Stimulated activated CD8-positive, alpha-beta memory T cell treated with anti-CD3 and anti-CD28 coated beads, Interleukin-15, amount 100 ng/mL, for 24 hours (primary cell): ENCODE data around the gene PLXNB2.

ENCODE experiments used
- DNase-seq: peaks from one replicate; pipeline ENCODE4 v3.0.0-alpha.2; 2020; ENCODE audit warnings: low read depth

The PLXNB2 gene

DNA sequence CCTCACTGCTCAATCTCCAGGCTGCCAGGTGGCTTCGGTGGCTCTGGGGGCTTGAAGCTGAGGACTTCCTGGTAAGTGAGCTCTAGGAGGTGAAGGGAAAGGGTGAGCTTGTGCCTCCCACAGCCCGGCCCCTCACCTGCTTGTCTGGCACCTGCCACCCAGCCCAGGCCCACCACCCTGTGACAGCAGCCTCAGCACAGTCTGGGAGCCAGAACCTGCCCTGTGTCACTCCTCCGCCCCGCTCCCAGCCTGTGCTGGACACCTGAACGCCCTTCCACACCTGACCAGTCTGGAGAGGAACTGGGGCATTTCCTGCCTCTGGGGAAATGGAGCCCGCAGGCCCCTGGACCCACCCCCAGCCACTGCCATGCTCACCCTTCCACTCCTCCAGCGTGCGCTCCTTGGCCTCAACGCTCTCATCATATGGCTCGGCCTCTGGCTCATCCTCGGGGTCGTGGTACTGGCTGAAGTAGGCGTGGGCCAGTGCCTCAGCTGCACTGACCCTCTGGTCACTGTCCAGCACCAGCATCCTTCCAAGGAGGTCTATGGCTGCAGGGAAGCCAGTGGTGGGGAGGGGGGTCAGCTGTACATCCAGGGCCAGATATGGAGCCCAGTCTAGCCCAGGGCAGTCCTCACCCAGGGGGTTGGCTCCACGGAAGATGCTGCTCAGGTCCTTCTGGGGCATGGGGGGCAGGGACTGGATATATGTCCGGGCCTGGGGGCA is 42.3 kb downstream of the PLXNB2 start:
- no peak for DNase-seq

DNA sequence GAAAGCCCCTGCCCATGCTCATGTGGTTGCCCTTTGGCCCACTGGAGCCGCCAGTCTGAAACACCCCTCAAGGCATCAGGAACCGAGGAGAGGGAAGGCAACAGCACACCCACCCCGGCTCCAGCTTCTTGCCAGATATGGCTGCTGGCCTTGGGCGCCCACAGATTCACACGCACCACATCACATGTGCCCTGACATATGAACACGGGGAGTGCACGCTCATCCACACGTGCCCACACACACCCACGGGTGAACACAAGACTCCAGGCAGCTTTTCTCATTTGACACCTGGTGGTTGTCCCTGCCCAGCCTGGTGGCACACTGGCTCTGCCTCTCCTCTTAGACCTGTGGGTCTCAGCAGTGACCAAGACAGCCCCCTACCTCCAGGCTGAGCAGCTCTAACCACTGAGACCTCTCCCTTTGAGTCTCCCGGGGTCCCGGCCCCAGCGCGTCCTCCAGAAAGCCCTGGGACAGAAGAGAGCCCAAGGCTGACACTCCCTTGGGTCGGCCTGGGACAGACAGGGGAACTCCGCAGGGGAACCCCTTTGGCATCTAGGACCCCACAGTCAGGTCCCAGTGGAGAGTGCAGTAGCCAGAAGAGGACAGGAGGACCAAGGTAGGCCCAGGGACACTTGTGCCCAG is 43.2 kb downstream of the PLXNB2 start:
- no peak for DNase-seq

DNA sequence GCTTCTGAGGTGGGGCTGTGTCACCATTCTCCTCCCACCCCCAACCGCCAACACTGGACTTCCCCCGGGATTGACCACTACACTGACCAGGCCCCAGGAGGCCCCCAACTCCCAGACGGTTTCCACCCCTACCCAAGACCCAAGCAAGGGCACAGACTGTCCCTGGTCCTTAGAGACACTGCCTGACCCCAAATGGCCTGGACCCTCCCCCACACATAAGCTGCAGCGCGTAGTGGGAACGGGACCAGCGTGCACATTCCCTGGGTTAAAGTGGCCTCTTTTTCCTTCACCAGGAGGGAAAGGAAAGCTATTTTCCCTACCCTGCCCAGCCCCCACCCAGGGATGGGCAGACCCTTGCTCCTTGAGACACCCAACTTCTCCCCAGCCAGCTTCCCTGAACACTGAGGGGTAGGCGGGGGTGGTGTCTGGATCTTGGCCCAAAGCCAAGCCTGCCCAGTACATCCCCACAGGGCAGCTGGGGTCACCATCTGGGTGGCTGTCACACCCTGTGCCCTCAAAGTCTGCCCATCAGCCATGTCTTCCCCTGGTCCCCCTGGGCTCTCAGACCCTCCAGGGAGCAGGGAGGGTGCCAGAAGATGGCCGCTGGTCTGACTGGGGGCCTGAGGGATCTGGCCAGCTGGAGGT is 44.4 kb downstream of the PLXNB2 start:
- no peak for DNase-seq

DNA sequence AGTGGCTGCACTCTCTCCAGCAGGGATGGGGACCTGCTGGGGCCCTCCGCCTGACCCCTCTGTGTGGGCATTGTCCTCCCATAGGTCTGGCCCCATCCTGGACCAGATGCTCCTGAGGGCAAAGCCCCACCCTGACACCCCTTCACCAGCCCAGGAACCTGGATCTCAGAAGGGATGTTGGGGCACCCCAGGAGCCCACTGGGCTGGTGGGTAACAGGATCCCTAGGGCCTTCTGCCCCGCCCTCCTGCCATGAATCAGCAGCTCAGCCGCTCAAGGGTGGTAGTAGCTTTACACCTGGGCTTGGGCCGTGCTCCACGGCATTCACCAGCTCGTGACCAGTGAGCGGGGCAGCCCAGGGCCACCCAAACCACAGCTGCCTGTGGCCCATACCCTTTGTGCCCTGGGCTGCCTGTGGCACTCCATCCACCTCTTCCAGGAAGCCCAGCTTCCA is 45.0 kb downstream of the PLXNB2 start:
- no peak for DNase-seq

DNA sequence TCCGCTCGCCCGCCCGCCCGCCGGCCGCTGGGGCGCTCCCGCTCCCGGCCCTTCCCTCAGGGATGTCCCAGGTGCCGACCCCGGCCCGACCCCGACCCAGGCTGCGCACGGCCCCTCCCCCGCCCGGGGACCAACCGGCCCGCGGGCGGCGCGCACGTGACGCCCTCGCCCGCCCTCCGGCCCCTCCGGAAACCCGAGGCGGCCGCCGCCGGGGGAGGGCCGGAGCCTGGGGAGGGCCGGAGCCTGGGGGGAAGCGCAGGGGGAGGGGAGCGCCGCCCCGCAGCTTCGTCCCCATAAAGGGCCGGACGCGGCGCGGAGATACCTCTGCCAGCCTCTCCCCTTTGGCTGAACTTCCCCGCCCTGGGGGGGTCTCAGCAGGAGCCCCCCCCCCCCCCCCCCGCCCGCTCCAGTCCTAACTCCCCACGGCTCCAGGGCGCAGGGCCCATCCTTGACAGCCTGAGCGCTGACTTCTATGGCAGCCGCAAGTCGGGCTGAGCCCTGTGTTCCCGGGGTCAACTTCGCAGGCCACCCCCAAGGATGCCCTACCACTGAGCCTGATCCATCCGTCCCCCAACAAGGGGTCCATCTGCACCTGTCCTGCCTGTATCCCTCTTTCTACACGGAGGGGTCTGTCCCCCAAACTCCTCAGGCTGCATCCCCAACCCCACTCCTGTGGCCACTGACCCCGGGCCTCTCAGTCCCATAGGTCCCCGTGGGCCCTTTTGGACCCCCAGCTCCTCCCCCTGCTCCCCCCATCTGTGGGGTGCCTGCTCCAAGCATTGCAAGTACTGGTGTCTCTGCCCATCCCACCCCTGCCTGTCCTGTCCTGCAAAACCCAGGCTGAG is 45.6 kb downstream of the PLXNB2 start, which contains the start of gene MAPK12:
MAPK12 (minus strand) TSS at position 69 of the 845 bp plus-strand sequence. CDS start 174 bp downstream, outside the sequence.
- DNase-seq = no peak

DNA sequence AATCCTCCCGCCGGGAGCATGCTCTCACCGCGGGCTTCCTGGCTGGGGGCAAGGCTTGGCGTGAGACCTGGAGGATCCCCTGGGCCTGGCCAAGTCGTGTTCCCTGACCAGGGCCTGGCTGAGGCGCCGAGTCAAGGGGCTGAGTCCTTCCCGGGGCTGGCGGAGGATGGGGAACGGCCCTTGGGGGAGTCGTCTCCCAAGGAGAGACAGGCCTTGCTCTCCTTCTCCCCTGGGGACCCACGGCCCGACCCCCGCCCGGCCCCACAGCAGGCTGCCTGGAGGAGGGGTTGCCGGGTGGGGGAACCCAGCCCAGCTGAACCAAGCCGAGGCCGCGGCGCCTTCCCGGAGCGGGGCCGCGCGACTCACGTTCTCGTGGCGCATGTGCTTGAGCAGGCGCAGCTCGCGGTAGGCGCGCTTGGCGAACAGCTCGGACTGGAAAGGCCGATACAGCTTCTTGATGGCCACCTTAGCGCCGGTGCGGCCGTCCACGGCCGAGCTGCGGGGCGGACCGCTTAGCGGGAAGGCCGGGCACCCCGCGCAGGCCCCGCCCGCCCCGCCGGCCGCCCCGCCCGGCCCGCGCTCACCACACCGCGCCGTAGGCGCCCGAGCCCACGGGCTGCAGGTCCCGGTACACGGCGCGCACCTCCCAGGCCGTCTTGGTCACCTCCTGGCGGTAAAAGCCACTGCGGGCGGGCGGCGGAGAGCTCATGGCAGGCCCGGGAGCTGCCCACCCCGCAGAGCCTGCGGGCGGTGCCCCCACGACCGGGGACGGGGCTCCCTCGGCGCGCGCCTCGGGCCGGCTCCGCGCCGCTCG is 46.4 kb downstream of the PLXNB2 start:
- no peak for DNase-seq

DNA sequence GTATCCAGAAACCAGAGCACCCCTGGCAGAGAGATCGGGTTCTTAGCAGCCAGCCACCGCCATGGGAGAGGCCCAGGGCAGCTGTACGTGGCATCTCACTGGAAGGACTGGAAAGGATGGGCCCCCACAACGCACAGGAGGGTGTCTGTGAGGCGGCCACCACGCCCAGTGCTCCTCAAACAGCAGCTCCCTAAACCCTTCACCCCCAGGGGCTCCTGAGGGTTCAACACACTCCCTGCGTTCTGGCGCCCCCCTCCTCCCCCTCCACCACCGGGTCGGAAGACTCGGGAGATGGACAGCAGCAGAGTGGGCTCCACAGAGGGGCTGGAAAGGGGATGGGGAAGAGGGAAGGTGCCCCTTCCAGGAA is 47.0 kb downstream of the PLXNB2 start:
- no peak for DNase-seq

DNA sequence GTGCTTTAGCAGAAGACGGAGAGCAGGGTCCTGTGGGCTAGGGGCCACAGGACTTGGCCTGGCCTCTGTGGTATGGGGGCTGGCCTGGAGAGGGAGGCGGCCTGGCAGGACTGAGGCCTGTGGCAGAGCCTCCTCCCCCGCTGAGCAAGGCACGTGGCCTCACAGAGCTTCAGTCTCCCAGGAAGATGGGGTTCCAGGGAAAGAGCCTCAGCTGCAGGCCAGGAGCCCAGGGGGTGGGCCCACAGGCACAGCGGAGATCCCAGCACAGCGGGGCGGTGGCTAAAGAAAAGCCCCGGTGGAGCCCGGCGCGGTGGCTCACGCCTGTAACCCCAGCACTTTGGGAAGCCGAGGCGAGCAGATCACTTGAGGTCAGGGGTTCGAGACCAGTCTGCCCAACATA is 48.1 kb downstream of the PLXNB2 start:
- no peak for DNase-seq

DNA sequence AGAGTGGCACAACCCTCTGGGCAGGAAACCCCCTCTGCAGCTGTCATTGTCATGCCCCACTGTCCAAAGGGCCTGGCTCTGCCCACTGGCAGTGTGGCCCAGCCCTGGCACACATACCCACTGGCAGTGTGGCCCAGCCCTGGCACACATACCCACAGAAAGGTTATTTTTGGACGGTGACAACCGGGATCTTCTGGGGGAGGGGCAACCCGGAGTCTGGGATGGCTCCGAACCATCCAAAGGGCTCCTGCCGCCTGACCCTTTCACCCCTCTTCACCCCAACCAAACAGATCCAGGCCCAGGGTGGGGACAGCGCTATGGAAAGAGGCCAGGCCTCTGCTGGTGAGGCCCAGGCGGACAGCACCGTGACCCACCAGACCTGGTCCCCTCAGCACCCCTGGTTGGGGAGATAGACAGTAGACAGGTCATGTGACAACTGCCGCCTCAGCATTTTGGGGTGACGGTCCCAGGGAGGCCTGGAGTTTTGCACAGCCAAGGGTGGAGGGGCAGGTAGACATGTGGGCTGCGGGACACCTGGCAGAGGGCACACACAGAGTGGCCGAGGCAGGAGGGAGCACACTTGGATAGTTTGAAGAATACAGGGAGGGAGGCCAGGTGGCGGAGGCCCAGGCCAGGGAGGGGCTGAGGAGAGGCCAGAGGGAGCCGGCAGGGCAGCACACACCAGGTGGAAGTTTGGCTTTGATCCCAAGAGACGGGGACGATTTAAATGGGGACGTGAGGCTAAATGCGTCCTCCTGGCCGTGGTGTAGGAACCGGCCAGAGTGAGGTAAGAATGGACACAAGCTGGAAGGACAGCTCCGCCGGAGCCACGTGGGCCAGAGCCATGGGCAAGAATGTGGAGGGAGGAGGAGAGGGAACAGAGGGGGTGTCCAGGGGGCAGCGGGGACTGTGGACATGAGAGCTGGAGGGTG is 48.8 kb downstream of the PLXNB2 start:
- no peak for DNase-seq

DNA sequence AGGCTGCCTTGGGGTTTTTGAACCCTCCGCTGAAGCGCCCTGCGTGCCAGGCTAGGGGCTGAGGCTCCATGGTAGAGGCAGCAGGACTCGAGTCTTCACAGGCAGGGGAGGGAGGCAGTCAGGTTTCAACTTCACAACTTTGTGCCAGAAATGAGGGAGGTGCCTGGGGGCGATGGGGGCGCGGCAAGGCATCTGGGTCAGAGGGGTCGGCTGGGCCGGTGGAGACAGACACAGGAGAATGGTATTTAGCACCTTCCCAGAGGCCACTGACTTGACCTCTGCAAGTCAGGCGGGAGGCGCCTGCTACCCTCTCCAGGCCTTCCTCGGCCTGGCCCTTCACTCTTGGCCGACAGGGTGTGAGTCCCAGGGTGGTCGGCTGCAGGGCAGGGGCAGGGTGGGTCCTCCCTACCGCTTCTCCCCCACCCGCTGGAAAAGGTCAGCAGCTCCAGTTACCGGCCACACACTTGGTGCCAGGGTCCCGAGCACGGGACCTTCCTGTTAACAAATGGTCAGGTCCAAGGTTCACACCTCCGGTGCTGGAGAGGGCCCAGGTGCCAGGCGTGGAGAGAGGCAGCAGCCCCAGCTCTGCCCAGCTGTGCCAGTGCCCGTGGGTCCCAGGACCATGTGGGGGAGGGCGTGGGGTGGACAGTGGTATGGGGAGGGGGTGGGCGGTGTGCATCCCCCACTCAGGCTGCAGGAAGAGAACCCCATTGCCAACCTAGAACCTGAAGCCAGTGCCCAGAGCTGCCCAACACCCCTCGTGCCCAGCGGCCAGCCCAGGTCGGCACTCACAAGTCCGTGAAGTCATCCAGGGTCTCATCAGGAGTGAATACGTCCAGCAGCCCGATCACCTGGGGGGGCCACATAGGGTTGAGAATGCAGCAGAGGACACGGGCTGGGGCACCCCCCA is 49.7 kb downstream of the PLXNB2 start:
- DNase-seq = no peak

DNA sequence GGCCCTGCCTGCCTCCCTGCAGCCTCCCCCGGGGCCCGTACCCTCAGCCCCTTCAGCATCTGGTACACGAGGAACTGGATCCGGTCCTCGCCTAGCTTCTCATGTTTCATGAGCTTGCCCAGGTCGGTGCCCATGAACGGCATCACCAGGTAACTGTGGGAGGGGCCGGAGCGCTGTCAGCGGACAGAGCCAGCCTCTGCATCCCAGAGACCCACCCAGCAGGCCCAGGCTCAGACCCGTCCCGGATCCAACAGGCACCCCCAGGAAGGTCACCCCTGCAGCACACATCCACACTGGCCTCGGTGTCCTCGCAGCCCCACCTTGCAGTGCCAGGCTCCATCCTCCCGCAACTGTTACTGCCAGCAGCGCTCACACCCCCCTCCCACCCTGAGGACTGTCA is 50.4 kb downstream of the PLXNB2 start:
- DNase-seq = no peak

DNA sequence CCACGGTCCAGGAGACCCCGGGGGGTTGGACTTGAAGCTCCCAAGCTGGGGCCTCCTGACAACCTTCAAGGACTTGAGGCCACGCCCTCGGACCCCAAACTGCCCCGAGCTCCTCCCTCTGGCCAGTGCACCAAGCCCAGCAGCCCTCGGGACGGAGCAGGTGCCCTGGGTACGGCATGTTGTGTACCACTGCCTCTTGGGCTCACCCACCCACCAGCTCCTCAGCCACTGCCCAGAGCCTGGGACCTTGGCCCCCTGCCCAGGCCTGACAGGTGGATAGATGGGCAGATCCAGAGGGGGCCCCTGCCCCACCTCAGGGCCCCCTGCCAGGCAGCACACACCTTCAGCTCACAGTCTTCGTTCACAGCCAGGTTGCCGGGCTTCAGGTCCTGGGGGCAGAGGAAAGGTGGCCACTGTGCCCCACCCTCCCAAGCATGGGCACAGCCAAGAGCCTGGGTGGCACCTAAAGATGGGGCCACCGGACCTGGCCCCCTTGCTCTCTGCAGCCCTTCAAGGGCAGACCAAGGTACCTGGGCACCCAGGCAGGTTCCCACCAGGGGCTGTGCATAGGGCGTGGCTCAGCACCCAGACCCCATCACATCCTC is 51.1 kb downstream of the PLXNB2 start:
- no peak for DNase-seq

DNA sequence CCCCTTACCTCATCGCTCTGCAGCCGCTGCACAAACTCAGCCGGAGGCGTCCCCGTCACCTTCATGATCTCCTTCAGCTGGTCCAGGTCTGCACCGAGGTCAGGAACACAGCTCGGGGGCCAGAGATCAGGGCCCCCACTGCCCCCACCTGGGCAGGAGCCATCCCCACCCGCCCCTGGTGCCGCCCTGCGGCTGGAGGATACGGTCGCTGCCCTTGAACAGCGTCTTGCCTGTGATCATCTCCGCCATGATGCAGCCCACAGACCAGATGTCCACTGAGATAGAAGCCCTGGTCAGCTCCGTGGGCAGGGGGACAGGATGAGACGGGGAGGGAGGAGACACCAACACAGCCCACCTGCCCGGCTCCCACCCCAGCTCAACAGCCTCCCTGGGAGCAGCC is 51.8 kb downstream of the PLXNB2 start:
- no peak for DNase-seq

DNA sequence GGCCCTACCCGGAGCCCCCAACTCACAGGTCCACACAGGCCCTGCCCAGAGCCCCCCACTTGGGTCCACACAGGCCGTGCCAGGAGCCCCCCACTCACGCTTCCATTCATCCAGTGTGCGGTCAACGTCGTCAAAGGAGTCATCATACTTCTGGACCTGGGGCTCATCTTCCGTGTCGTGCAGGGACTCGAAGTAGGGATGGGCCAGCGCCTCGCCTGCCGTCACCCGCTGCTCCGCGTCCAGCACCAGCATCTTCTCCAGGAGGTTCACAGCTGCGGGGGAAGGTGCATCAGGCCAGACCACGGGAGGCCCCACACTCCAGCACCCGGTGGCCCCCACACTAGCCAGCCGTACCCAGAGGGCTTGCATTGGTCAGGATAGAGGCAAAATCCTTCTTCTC is 52.3 kb downstream of the PLXNB2 start:
- DNase-seq = no peak

DNA sequence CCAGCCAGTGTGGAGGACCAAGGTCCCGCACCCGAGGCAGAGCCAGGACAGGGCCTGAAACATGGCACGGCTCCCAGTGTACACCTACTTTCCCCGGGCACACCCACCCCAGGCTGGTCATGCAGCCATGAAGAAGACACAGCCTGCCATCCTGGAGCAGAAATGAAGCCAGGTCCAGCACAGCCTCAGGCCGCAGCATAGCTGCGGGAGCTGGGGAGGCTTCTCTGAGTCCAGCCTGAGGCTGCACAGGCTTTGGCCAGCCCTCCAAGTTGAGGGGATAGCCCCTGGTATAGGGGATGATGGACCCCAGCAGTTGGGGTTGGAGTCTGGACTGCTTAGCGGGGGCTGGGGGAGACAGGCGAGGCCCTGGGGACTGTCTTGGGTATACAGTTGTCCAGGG is 53.5 kb downstream of the PLXNB2 start:
- DNase-seq = no peak

DNA sequence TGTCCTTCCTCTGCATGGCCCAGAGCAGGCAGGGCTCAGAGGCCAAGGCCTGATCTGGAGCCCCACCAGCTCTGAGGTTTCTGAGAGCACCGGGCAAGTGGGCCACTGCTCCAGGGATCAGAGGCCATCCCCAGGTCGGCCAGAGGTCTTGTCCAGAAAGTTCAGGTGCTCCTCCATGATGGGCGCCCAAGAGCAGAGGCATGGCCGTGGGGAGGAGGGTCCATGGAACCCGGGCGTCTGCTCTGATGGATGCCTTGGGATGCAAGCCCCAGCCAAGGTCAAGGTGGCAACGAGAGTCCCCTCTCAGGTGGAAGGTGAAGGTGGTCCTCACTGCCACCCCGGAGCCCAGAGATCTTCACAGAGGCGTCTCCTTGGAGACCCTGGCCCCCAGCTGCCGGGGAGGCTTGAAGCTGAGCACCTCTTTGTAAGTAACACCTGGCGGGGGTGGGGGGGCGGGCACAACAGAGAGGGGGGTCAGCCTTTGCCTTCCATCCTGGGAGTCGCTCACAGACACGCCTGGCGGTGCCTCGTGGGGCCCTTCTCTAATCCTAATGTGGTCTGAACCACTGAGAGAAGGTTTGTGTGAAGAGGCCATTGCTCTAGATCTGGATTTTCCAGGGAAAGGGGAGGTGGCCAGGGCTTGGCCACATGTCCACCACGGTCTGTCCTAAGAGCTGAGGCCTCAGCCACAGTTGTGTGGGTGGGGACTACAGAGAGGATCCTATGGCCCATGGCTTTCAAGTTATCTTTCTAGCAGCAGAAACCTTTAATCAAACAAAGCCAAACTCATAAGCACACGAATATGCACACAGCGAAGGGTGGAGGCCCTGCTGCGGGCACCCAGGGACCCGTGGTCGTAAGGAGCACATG is 54.2 kb downstream of the PLXNB2 start:
- DNase-seq = no peak

DNA sequence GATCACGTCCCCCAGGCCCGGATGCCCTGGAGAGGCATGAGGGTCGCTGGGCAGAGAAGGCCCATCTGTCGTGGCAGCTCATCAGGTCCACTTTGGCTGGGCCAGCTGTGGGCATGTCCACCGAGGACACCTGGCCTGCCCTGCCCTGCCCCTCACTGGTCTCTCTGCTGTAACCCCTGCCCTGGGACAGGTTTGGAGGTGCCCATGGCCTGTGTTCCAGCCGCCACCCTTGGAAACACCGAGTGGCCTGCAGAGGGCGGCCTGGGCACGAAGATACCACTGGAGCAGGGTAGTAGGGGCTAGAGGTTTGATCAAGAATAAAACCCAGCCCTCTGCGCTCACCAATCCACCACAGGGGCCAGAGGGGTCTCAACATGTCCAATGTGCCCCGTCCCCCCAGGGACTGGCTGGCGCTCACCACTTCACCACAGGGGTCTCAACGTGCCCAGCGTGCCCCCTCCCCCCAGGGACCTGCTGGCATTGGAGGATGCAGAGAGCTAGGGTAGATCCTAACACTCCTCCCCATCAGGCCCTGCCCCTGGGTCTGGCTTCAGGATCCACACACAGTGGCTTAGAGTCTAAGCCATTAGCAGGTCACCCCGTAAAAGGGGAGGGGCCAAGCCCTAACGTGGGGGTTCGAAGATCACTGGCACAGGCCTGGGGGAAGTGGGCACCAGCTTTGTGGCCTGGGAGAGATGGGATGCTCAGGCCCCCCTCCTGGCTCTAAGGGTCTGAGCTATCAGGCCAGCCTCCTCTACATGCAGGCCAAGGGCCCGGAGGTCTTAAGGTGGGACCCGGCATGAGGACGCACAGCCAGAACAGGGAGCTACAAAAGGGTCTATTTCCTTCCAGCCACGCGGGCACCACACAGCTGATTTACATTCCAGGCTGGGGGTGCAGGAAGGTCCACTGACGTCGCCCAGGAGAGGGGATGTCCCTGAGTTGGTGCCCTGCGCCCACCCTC is 55.1 kb downstream of the PLXNB2 start:
- DNase-seq = no peak
